ENCODE data around the gene ANKRD37.

The ANKRD37 gene

GRCh38 chr4:185369731-185370130 lies 26.9 kb upstream of the ANKRD37 start:
- CTCF ChIA-PET, result interaction anchor here (1.3 kb wide), 1 partner anchor 10 kb away, joined by 3 read pairs; no protein-coding TSS in a partner anchor
- Histone ChIP-seq H3K27ac (ENCODE audit: insufficient read depth in 1 of 2, low read depth in 1 of 2, low read length in 2 of 2, poor library complexity in 1 of 2, severe bottlenecking in 2 of 2) (no peak overlapping the region), H3K9me3 (ENCODE audit: control extremely low read depth in 1 of 5, control insufficient read depth in 4 of 5, insufficient read depth in 2 of 5, low read depth in 1 of 5, low read length in 4 of 5) (no peaks in the 10 kb centered on the region), H3K36me3 (ENCODE audit: control insufficient read depth in 4 of 4, insufficient read depth in 4 of 4, low read length in 3 of 4) (no peaks in the 10 kb centered on the region), H3K27me3 (replicated peaks in 2 of 5; ENCODE audit: control insufficient read depth in 4 of 5, insufficient read depth in 5 of 5, low read length in 4 of 5) (peaks cover 0 to 6% (median 0%) of the 10 kb centered on the region in 5 experiments), H3K4me1 (ENCODE audit: control extremely low read depth in 1 of 4, control insufficient read depth in 4 of 4, insufficient read depth in 4 of 4, low read length in 3 of 4) (peaks cover 0 to 9% (median 0%) of the 10 kb centered on the region in 4 experiments), H3K4me3 (ENCODE audit: control insufficient read depth in 1 of 7, extremely low read depth in 1 of 7, insufficient read depth in 4 of 7, low read depth in 2 of 7, low read length in 6 of 7) (no peak overlapping the region)
- no peak for DNase-seq
- POLR2A ChIA-PET, result no interaction called here
- WGBS (ENCODE audit: insufficient coverage), result 100% methylated on average over 2 of the region's 3 CpGs

- WGBS (ENCODE audit: insufficient coverage), result 96% methylated on average over 10 of the region's 11 CpGs
- POLR2A ChIA-PET, result no interaction called here
- CTCF ChIA-PET, result interaction anchor here (1.3 kb wide), 1 partner anchor 9 kb away, joined by 3 read pairs; no protein-coding TSS in a partner anchor
- no peak overlapping the region for H3K4me3 ChIP-seq (ENCODE audit: control insufficient read depth in 1 of 7, extremely low read depth in 1 of 7, insufficient read depth in 4 of 7, low read depth in 2 of 7, low read length in 6 of 7)
- no peak overlapping the region for H3K27ac ChIP-seq (ENCODE audit: insufficient read depth in 1 of 2, low read depth in 1 of 2, low read length in 2 of 2, poor library complexity in 1 of 2, severe bottlenecking in 2 of 2)
- H3K36me3 ChIP-seq (ENCODE audit: control insufficient read depth in 4 of 4, insufficient read depth in 4 of 4, low read length in 3 of 4), result no peaks in the 10 kb centered on the region
- DNase-seq, result no peak
- H3K4me1 ChIP-seq (ENCODE audit: control extremely low read depth in 1 of 4, control insufficient read depth in 4 of 4, insufficient read depth in 4 of 4, low read length in 3 of 4), result peaks cover 0 to 10% (median 0%) of the 10 kb centered on the region in 4 experiments
- H3K9me3 ChIP-seq (ENCODE audit: control extremely low read depth in 1 of 5, control insufficient read depth in 4 of 5, insufficient read depth in 2 of 5, low read depth in 1 of 5, low read length in 4 of 5), result no peaks in the 10 kb centered on the region
- peaks cover 0 to 6% (median 0%) of the 10 kb centered on the region in 5 experiments for H3K27me3 ChIP-seq (replicated peaks in 2 of 5; ENCODE audit: control insufficient read depth in 4 of 5, insufficient read depth in 5 of 5, low read length in 4 of 5)
Observed at GRCh38 chr4:185370268-185370949, 26.2 kb upstream of the ANKRD37 start.

- Histone ChIP-seq H3K4me3 (ENCODE audit: control insufficient read depth in 1 of 7, extremely low read depth in 1 of 7, insufficient read depth in 4 of 7, low read depth in 2 of 7, low read length in 6 of 7) (no peak overlapping the region), H3K27me3 (replicated peaks in 2 of 5; ENCODE audit: control insufficient read depth in 4 of 5, insufficient read depth in 5 of 5, low read length in 4 of 5) (peaks cover 0 to 6% (median 0%) of the 10 kb centered on the region in 5 experiments), H3K27ac (ENCODE audit: insufficient read depth in 1 of 2, low read depth in 1 of 2, low read length in 2 of 2, poor library complexity in 1 of 2, severe bottlenecking in 2 of 2) (no peak overlapping the region), H3K36me3 (ENCODE audit: control insufficient read depth in 4 of 4, insufficient read depth in 4 of 4, low read length in 3 of 4) (no peaks in the 10 kb centered on the region), H3K9me3 (ENCODE audit: control extremely low read depth in 1 of 5, control insufficient read depth in 4 of 5, insufficient read depth in 2 of 5, low read depth in 1 of 5, low read length in 4 of 5) (no peaks in the 10 kb centered on the region), H3K4me1 (ENCODE audit: control extremely low read depth in 1 of 4, control insufficient read depth in 4 of 4, insufficient read depth in 4 of 4, low read length in 3 of 4) (peaks cover 0 to 10% (median 0%) of the 10 kb centered on the region in 4 experiments)
- ChIA-PET CTCF (no interaction called here), POLR2A (no interaction called here)
- 100% methylated on average over 3 of the region's 11 CpGs for WGBS (ENCODE audit: insufficient coverage)
- no peak for DNase-seq
Observed at GRCh38 chr4:185371702-185372101, 24.9 kb upstream of the ANKRD37 start.

GRCh38 chr4:185374027-185374426 lies 22.6 kb upstream of the ANKRD37 start:
- ChIA-PET POLR2A (no interaction called here), CTCF (no interaction called here)
- no peak overlapping the region for H3K27ac ChIP-seq (ENCODE audit: insufficient read depth in 1 of 2, low read depth in 1 of 2, low read length in 2 of 2, poor library complexity in 1 of 2, severe bottlenecking in 2 of 2)
- H3K4me1 ChIP-seq (ENCODE audit: control extremely low read depth in 1 of 4, control insufficient read depth in 4 of 4, insufficient read depth in 4 of 4, low read length in 3 of 4), result peaks cover 0 to 10% (median 0%) of the 10 kb centered on the region in 4 experiments
- no peaks in the 10 kb centered on the region for H3K9me3 ChIP-seq (ENCODE audit: control extremely low read depth in 1 of 5, control insufficient read depth in 4 of 5, insufficient read depth in 2 of 5, low read depth in 1 of 5, low read length in 4 of 5)
- no peak overlapping the region for H3K4me3 ChIP-seq (ENCODE audit: control insufficient read depth in 1 of 7, extremely low read depth in 1 of 7, insufficient read depth in 4 of 7, low read depth in 2 of 7, low read length in 6 of 7)
- H3K27me3 ChIP-seq (replicated peaks in 2 of 5; ENCODE audit: control insufficient read depth in 4 of 5, insufficient read depth in 5 of 5, low read length in 4 of 5), result peaks cover 0 to 6% (median 0%) of the 10 kb centered on the region in 5 experiments
- DNase-seq, result no peak
- 56% methylated on average over 3 of the region's 7 CpGs for WGBS (ENCODE audit: insufficient coverage)
- no peaks in the 10 kb centered on the region for H3K36me3 ChIP-seq (ENCODE audit: control insufficient read depth in 4 of 4, insufficient read depth in 4 of 4, low read length in 3 of 4)

- Histone ChIP-seq H3K27ac (ENCODE audit: insufficient read depth in 1 of 2, low read depth in 1 of 2, low read length in 2 of 2, poor library complexity in 1 of 2, severe bottlenecking in 2 of 2) (no peak overlapping the region), H3K36me3 (ENCODE audit: control insufficient read depth in 4 of 4, insufficient read depth in 4 of 4, low read length in 3 of 4) (no peaks in the 10 kb centered on the region), H3K27me3 (replicated peaks in 2 of 5; ENCODE audit: control insufficient read depth in 4 of 5, insufficient read depth in 5 of 5, low read length in 4 of 5) (peaks cover 0 to 6% (median 0%) of the 10 kb centered on the region in 5 experiments), H3K9me3 (ENCODE audit: control extremely low read depth in 1 of 5, control insufficient read depth in 4 of 5, insufficient read depth in 2 of 5, low read depth in 1 of 5, low read length in 4 of 5) (no peaks in the 10 kb centered on the region), H3K4me3 (ENCODE audit: control insufficient read depth in 1 of 7, extremely low read depth in 1 of 7, insufficient read depth in 4 of 7, low read depth in 2 of 7, low read length in 6 of 7) (peak overlapping the region in 1 of 7 experiments; percentile 51), H3K4me1 (ENCODE audit: control extremely low read depth in 1 of 4, control insufficient read depth in 4 of 4, insufficient read depth in 4 of 4, low read length in 3 of 4) (peaks cover 0 to 10% (median 0%) of the 10 kb centered on the region in 4 experiments)
- ChIA-PET CTCF (interaction anchor here (1.0 kb wide), 1 partner anchor 10 kb away, joined by 3 read pairs; no protein-coding TSS in a partner anchor), POLR2A (no interaction called here)
- 0% methylated on average over 1 of the region's 6 CpGs for WGBS (ENCODE audit: insufficient coverage)
- peak in 2 of 3 donors; percentile 16 to 26 for DNase-seq
Observed at GRCh38 chr4:185374573-185374972, 22.1 kb upstream of the ANKRD37 start.

- peaks cover 0 to 3% (median 0%) of the 10 kb centered on the region in 5 experiments for H3K27me3 ChIP-seq (replicated peaks in 2 of 5; ENCODE audit: control insufficient read depth in 4 of 5, insufficient read depth in 5 of 5, low read length in 4 of 5)
- H3K27ac ChIP-seq (ENCODE audit: insufficient read depth in 1 of 2, low read depth in 1 of 2, low read length in 2 of 2, poor library complexity in 1 of 2, severe bottlenecking in 2 of 2), result no peak overlapping the region
- peaks cover 2 to 13% (median 4%) of the 10 kb centered on the region in 5 experiments for H3K9me3 ChIP-seq (ENCODE audit: control extremely low read depth in 1 of 5, control insufficient read depth in 4 of 5, insufficient read depth in 2 of 5, low read depth in 1 of 5, low read length in 4 of 5)
- ChIA-PET POLR2A (no interaction called here), CTCF (interaction anchor here (1.1 kb wide), 1 partner anchor 10 kb away, joined by 4 read pairs; no protein-coding TSS in a partner anchor)
- no peak overlapping the region for H3K4me3 ChIP-seq (ENCODE audit: control insufficient read depth in 1 of 7, extremely low read depth in 1 of 7, insufficient read depth in 4 of 7, low read depth in 2 of 7, low read length in 6 of 7)
- H3K36me3 ChIP-seq (ENCODE audit: control insufficient read depth in 4 of 4, insufficient read depth in 4 of 4, low read length in 3 of 4), result no peaks in the 10 kb centered on the region
- WGBS (ENCODE audit: insufficient coverage), result 100% methylated on average over 4 of the region's 6 CpGs
- no peak for DNase-seq
- H3K4me1 ChIP-seq (ENCODE audit: control extremely low read depth in 1 of 4, control insufficient read depth in 4 of 4, insufficient read depth in 4 of 4, low read length in 3 of 4), result peaks cover 0 to 10% (median 0%) of the 10 kb centered on the region in 4 experiments
Observed at GRCh38 chr4:185378264-185378663, 18.4 kb upstream of the ANKRD37 start.

All from common myeloid progenitor, CD34-positive (primary cell).